OCI-LY1 (cell line): ENCODE results near the gene PCSK5.

ENCODE experiments used
- H2AFZ ChIP-seq: fragments of 200-600 bp; sonication (generic), shearing (Covaris generic); 2 replicates; pipeline ENCODE4 v1.6.0; 2014; ENCODE audit warnings: antibody characterized with exemption, mild to moderate bottlenecking, low read length
- H3F3A ChIP-seq: fragments of 200-600 bp; sonication (generic), shearing (Covaris generic); 2 replicates; pipeline ENCODE4 v1.6.0; 2014; ENCODE audit warnings: mild to moderate bottlenecking, antibody characterized with exemption, low read length, moderate library complexity; ENCODE audit not compliant: insufficient read depth
- H3K27ac ChIP-seq: fragments of 200-600 bp; sonication (generic); 2 replicates; pipeline ENCODE4 v1.5.1; 2014; ENCODE audit warnings: low read length, mixed run types, mild to moderate bottlenecking, low read depth; ENCODE audit not compliant: poor library complexity, severe bottlenecking
- H3K27me3 ChIP-seq: fragments of 200-600 bp; sonication (generic); 2 replicates; pipeline ENCODE4 v1.6.0; 2014; ENCODE audit warnings: antibody characterized with exemption, mild to moderate bottlenecking, low read length, moderate library complexity; ENCODE audit not compliant: insufficient read depth
- H3K36me3 ChIP-seq: fragments of 200-600 bp; sonication (generic); 2 replicates; pipeline ENCODE4 v1.6.1; 2014; ENCODE audit warnings: mild to moderate bottlenecking, antibody characterized with exemption, low read length, moderate library complexity, mixed read lengths; ENCODE audit not compliant: insufficient read depth
- H3K4me1 ChIP-seq: fragments of 200-600 bp; sonication (generic); 2 replicates; pipeline ENCODE4 v1.5.1; 2014; ENCODE audit warnings: mild to moderate bottlenecking, low read length, moderate library complexity; ENCODE audit not compliant: insufficient read depth, severe bottlenecking
- H3K4me2 ChIP-seq: fragments of 200-600 bp; sonication (generic), shearing (Covaris generic); 2 replicates; pipeline ENCODE4 v1.6.1; 2014; ENCODE audit warnings: low read length
- H3K4me3 ChIP-seq: fragments of 200-600 bp; sonication (generic); 2 replicates; pipeline ENCODE4 v1.5.1; 2014; ENCODE audit warnings: low read length, low read depth, mild to moderate bottlenecking, mixed read lengths; ENCODE audit not compliant: poor library complexity, severe bottlenecking
- H3K79me2 ChIP-seq: fragments of 200-600 bp; shearing (Covaris generic); 2 replicates; pipeline ENCODE4 v1.6.1; 2016; ENCODE audit warnings: mixed run types, low read length, mixed read lengths; ENCODE audit not compliant: insufficient read depth
- H3K9ac ChIP-seq: fragments of 200-600 bp; sonication (generic), shearing (Covaris generic); 2 replicates; pipeline ENCODE4 v1.6.1; 2014; ENCODE audit warnings: mild to moderate bottlenecking, low read length, mixed read lengths
- H3K9me2 ChIP-seq: fragments of 200-600 bp; sonication (generic), shearing (Covaris generic); 2 replicates; pipeline ENCODE4 v1.6.1; 2014; ENCODE audit warnings: low read depth, mild to moderate bottlenecking, low read length, mixed read lengths
- H3K9me3 ChIP-seq: fragments of 200-600 bp; shearing (Covaris generic); 2 replicates; pipeline ENCODE4 v1.6.1; 2014; ENCODE audit warnings: low read length, mixed read lengths
- H4K20me1 ChIP-seq: fragments of 200-600 bp; sonication (generic), shearing (Covaris generic); 2 replicates; pipeline ENCODE4 v1.6.0; 2016; ENCODE audit warnings: mild to moderate bottlenecking, low read length; ENCODE audit not compliant: insufficient read depth
- CTCF ChIP-seq: fragments of 200-600 bp; sonication (generic), shearing (Covaris generic); IDR thresholded peaks from 2 replicates; pipeline ENCODE4 v1.5.1; 2017; ENCODE audit warnings: mild to moderate bottlenecking, antibody characterized with exemption, low read length, moderate library complexity, mixed read lengths
- EZH2 ChIP-seq: fragments of 200-600 bp; sonication (generic), shearing (Covaris generic); IDR thresholded peaks from 2 replicates; pipeline ENCODE4 v1.8.0; 2017; ENCODE audit warnings: borderline replicate concordance, mixed run types, mild to moderate bottlenecking, antibody characterized with exemption, low read length, moderate library complexity, mixed read lengths

Gene PCSK5

GRCh38 chr9:76215066-76215465 is 324.6 kb downstream of the PCSK5 start:
- no peak overlapping the region for H3K4me2 ChIP-seq
- H3K36me3 ChIP-seq = no peaks in the 10 kb centered on the region
- no peaks in the 10 kb centered on the region for H3K27me3 ChIP-seq
- H3K9me3 ChIP-seq = no peaks in the 10 kb centered on the region
- H3F3A ChIP-seq = no peaks in the 10 kb centered on the region
- H2AFZ ChIP-seq = no peak overlapping the region
- no peaks in the 10 kb centered on the region for H3K79me2 ChIP-seq
- no peak overlapping the region for H3K4me3 ChIP-seq
- no peaks in the 10 kb centered on the region for H4K20me1 ChIP-seq
- no peak for TF ChIP-seq CTCF
- TF ChIP-seq EZH2 = no peak
- H3K9ac ChIP-seq = no peak overlapping the region
- H3K9me2 ChIP-seq = no peaks in the 10 kb centered on the region
- no peak overlapping the region for H3K27ac ChIP-seq
- H3K4me1 ChIP-seq = no peaks in the 10 kb centered on the region

- Histone ChIP-seq H3K9me3 (no peaks in the 10 kb centered on the region), H3K27me3 (no peaks in the 10 kb centered on the region), H3K9ac (no peak overlapping the region), H3K79me2 (no peaks in the 10 kb centered on the region), H3K4me2 (no peak overlapping the region), H3K36me3 (no peaks in the 10 kb centered on the region), H4K20me1 (no peaks in the 10 kb centered on the region), H3K4me1 (no peaks in the 10 kb centered on the region), H2AFZ (no peak overlapping the region), H3K4me3 (no peak overlapping the region), H3F3A (no peaks in the 10 kb centered on the region), H3K27ac (no peak overlapping the region), H3K9me2 (no peaks in the 10 kb centered on the region)
- TF ChIP-seq EZH2 = no peak
- TF ChIP-seq CTCF = no peak
These were observed 325.7 kb downstream of the PCSK5 start for GRCh38 chr9:76216161-76216649.

- Histone ChIP-seq H3K9me2 (no peaks in the 10 kb centered on the region), H3K9ac (no peak overlapping the region), H3K4me3 (no peak overlapping the region), H3K27me3 (no peaks in the 10 kb centered on the region), H3K4me1 (no peaks in the 10 kb centered on the region), H3K27ac (no peak overlapping the region), H3K79me2 (no peaks in the 10 kb centered on the region), H2AFZ (no peak overlapping the region), H3K4me2 (no peak overlapping the region), H3K36me3 (no peaks in the 10 kb centered on the region), H4K20me1 (no peaks in the 10 kb centered on the region), H3F3A (no peaks in the 10 kb centered on the region), H3K9me3 (no peaks in the 10 kb centered on the region)
- TF ChIP-seq EZH2 = no peak
These were observed 327.8 kb downstream of the PCSK5 start for GRCh38 chr9:76218117-76218885.

- no peak overlapping the region for H3K4me2 ChIP-seq
- H2AFZ ChIP-seq = no peak overlapping the region
- H3K79me2 ChIP-seq = no peaks in the 10 kb centered on the region
- no peak overlapping the region for H3K4me3 ChIP-seq
- no peaks in the 10 kb centered on the region for H3K27me3 ChIP-seq
- H3K9ac ChIP-seq = no peak overlapping the region
- H3K9me2 ChIP-seq = no peaks in the 10 kb centered on the region
- no peaks in the 10 kb centered on the region for H3K4me1 ChIP-seq
- TF ChIP-seq EZH2 = no peak
- TF ChIP-seq CTCF = no peak
- H3K9me3 ChIP-seq = no peaks in the 10 kb centered on the region
- no peak overlapping the region for H3K27ac ChIP-seq
- H3F3A ChIP-seq = no peaks in the 10 kb centered on the region
- H3K36me3 ChIP-seq = no peaks in the 10 kb centered on the region
- H4K20me1 ChIP-seq = no peaks in the 10 kb centered on the region
These were observed 328.5 kb downstream of the PCSK5 start for GRCh38 chr9:76218886-76219445.
